EL (cell line): ENCODE results near the gene ARAF.

Experiments
- DNase-seq: peaks from one replicate; pipeline ENCODE4 v3.0.0-alpha.2; 2016

Gene ARAF

DNA sequence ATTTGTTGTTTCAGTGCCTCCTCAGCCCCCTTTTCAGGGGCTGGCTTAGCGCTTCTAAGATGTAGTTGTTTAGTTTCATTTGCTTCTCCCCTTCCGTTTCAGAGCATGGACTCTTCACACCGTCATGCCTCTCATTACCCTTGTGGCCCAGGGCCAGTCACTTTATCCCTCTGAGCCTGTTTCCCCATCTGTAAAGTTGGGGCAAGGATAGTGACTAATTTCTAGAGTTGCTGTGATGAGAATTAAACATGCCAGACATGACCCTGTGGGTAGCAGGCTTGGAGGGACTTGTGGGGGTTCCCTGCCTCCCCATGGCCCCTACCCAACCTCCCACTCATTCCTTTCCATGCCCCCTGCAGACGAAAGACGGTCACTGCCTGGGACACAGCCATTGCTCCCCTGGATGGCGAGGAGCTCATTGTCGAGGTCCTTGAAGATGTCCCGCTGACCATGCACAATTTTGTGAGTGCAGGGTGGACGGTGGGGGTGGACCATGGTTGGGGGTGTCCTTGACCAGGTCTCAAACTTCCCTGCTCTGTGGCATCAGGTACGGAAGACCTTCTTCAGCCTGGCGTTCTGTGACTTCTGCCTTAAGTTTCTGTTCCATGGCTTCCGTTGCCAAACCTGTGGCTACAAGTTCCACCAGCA is 3.6 kb downstream of the ARAF start:
- DNase-seq: no peak

DNA sequence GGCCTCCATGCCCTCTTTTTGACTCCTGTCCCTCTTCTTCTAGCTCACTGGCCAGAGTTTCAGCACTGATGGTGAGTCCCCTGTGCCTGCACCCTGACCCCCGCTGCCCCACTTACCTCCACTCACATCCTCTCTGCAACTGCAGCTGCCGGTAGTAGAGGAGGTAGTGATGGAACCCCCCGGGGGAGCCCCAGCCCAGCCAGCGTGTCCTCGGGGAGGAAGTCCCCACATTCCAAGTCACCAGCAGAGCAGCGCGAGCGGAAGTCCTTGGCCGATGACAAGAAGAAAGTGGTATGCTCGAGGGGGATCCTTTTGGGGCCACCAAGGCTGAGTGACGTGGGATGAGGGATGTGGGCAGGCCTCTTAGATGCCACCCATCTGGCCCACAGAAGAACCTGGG is 5.8 kb downstream of the ARAF start:
- DNase-seq: no peak

DNA sequence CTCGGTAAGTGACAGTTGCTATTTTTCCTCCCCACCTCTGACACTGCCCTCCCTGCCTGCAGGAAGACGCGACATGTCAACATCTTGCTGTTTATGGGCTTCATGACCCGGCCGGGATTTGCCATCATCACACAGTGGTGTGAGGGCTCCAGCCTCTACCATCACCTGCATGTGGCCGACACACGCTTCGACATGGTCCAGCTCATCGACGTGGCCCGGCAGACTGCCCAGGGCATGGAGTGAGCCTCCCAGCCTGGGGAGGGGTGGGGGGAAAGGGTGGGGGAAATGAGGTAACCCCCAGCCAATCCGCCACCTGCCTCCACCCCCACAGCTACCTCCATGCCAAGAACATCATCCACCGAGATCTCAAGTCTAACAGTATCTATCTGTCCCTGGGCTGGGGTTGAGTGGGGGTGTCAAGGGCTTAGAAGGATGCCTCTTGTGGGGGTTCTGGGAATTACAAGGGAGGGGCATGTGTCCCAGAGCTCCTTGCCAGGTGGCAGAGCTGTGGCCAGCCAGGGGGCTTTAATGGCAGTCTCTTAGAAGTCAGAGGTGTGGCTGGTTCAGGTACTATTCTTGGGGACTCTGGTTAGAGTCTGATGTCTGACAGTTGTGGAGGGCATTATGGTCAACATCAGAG is 7.8 kb downstream of the ARAF start:
- DNase-seq: peak; percentile 11

DNA sequence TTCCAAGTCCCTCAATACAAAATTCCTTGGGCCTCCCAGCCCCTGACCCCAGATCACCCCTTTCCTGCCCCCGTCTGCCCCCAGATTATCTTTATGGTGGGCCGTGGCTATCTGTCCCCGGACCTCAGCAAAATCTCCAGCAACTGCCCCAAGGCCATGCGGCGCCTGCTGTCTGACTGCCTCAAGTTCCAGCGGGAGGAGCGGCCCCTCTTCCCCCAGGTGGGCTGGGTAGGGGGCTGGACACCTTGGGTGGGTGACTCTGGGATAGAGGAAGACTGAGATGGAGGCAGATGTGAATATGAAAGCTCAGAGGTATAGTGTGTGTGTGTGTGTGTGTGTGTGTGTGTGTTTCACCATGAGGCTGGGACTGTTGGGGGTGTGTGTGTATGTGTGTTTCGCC is 9.8 kb downstream of the ARAF start:
- DNase-seq: no peak

DNA sequence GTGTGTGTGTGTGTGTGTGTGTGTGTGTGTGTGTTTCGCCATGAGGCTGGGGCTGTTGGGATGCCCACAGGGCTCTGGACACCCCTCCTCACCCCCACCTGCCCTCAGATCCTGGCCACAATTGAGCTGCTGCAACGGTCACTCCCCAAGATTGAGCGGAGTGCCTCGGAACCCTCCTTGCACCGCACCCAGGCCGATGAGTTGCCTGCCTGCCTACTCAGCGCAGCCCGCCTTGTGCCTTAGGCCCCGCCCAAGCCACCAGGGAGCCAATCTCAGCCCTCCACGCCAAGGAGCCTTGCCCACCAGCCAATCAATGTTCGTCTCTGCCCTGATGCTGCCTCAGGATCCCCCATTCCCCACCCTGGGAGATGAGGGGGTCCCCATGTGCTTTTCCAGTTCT is 10.2 kb downstream of the ARAF start:
- DNase-seq: no peak

DNA sequence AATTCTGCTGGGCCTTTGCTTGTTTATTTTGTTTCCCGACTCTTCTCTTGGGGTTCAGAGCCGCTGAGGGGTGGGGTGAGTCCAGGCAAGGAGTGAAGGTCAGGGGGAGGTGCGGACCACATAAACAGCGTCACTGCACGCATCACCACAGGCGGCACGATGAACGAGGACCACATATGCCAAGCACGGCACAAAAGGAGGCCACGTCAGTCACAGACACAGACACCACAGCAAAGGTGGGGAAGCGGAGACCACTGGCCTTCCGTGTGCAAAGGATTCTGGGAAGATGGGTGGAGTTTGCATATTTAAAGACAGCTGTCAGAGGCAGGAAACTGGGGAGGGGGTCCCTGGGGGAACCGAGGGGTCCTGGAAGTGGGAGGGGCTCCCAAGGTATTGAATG is 10.9 kb downstream of the ARAF start:
- no peak for DNase-seq

DNA sequence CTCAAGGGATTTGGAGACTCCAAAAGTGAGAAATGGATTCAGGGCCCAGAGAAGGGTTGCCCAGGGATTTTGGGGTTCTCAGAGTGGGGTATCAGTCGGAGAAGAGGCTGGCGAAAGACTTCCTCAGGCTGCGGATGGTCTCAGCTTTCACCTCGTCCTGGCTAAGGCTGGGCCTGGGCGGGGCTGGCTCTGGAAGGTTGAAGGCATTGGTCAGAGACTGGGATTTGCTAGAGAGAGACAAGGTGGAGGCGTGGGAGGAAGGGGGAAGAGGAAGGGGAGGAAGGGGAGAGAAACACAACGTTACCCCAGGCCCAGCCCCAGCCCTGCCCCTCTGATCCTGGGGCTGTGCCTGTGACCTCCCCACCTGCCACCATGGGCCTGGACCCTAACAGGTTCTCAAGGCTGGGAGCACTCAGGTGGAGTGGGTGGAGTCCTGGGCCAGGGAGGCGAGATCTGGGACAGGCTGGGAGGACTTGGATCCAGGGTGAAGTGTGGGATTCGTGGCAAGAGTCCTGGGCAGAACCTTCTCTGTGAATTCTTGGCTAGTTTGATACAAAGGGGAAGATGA is 11.9 kb downstream of the ARAF start:
- no peak for DNase-seq

DNA sequence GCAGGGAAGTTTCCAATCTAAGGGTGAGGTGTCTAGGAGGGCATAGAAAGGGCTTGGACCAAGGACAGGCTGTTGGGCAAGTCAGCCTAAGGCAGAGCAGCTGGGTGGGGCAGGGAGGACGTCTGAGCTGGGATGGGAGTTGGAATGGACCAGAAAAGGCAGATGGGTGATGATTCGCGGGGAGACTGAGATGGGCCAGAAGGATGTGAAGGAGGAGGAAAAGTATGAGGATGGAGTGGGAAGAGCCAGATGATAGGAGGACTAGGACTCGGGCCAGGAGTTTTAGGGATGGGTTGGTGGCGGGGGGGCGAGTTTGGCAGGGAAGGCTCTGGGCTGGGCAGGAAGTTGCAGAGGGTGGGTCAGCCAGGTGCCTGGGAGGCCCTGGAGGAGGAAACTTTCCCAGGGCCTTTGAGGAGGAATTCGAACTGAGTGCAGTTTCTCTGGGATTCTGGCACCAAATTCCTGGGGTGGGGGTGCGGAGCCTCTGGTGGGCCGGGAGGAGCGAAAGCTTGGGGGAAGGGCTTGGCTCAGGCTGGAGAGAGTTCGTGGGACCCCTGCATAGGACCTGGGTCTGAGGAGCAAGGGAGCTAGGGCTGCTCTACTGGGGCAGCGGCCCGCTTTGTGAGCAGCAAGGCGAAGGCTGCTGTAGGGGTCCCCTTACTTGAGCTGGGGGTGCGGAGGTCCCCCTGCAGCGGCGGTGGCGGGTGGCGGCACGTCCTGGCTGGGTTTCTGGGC is 12.5 kb downstream of the ARAF start:
- peak; percentile 47 for DNase-seq

DNA sequence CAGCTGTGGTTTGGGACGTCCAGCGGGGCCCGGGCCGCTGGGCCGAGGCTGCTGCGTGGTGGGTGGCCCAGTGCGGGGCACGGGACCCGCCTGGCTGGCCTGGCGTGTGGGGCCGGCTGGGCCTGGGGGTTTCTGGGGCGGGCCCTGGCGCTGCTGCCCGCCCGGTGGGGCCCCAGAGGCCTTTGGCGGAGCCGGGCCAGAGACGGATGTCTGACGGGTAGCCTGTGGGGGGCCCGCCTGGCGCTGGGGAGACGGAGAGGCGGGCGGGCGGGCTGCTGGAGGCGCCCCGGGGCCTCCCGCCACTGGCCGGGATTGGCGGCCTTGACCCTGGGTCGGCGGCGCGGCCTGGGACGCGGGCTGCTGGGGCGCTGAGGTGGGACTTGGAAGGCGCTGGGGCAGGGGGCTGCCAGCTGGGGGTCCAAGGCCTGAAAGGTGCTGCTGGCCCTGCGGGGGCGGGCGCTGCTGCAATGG is 13.1 kb downstream of the ARAF start:
- DNase-seq: no peak

DNA sequence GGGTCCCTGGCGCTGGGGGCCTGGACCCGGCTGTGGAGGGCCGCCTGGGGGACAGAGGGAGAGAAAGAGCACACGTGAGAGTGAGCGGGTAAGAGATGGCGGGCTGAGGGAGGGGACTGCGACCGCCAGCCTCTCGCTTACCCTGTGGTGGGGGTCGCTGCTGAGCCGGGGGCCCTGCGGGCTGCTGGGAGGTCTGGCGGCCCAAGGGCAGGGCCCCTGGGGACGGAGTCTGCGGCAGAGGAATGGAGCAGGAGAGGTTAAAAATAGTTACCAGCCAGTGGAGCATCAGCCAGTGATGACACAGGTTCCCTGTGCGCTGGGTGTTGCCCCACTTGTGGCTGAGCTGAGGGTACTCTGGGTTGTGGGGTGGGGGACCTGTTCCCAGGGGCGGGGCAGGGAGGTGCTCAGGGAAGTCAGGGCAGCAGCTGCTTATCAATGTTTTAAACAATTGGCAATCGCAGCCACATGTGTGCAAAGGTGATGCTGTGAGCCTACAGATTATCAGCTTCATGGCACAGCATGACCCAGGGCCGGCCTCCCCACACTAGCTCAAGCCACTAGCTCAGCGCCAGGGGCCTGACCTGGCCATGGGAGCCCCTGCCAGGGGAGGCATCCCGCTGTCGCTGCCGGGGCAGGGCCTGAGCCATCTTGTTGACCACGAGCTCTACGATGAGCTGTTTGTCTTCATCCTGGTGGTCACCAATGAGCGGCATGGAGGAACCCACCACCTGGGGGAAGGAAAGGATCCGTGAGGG is 13.7 kb downstream of the ARAF start:
- DNase-seq: no peak

DNA sequence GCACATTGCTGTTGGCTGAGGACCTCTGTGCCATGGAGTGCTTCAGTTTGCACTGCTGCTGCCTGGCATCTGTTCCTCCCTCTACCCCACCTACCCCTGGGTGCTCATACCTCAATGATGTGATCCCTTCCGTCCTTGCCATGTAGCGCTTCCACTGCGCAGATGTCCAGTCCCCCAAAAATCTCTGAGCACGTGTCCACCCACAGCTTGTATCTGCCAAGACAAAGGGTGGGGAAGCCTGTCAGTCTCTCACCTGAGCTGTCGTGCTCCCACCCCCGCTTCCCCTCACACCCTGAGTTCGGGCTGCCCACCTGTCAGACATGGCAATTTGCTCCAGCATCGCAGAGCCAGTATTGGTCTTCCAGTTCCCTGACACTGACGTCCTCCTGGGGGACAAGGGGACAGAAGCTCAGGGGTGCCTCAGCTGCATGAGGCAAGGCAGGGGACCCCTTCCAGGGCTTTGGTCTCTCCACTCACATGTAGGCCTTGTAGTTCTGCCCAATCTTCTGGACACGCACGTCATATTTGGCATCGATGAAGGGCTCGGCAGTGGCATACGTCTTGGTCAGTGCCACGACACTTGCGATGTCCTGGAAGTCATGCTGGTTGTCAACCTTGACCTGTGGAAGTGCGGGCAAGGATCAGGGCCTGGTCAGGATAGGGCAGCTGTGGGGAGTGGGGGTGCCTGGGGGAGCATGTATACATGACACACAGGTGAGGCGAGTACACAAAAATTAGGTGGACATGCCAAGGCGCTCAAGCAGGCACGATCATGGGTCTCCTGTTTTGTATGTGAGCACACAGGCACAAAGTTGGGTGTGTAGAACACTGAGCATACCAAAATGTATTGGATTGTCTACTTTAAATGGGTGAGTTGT is 15.3 kb downstream of the ARAF start:
- no peak for DNase-seq

DNA sequence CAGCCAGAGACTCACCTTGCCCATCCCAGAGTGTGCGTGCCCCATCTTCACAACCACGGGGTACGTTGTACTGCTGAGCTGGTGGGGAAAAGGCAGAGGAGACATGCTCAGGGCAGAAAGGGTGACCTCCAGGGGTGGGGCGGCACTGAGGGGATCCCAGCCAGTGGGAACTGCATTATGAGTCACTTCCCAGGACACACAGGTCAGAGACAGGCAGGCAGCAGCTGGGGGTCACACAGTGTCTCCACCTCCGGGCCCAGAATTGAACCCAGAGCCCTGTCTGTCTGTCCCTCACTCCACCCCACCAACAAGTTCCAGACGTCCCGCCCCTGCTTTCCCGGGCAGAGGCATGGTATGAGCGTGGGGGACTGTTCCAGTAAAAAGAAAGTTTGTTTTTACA is 16.4 kb downstream of the ARAF start:
- DNase-seq: no peak

DNA sequence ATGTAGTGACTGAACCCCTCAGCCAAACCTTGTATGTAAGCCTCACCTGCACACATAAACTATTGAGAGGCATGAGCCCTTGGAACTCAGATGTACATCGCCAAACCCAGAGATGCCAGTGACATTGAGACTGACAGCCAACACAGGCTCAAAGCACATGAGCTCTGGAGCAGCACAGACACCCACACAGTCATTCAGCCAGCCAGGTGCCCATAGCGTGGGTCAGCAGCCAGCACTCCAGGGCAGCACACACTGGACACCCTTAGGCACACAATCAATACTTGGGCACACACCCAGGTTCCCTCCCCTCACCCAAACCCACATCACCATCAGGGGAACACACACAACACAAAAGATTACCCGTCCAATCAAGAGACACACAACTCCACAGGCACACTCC is 16.9 kb downstream of the ARAF start:
- DNase-seq: no peak

DNA sequence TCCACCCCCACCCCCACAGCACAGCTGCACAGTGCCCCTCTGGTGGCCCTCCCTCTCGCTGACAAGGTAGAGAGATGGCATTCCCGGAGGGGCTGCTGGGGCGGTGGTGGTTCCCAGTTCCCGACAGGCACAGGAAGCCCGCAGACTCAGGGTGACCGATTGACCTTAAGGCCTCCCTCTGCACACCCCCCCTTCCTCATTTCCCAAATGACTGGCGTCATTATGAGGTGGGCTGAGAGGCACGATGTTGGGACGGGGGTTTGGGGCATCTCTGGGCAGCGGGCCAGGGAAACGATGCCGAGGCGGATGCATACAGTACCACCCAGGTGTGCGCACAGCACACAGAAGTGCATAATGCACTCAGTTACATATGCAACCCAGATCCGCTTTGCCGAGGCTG is 17.7 kb downstream of the ARAF start:
- no peak for DNase-seq

DNA sequence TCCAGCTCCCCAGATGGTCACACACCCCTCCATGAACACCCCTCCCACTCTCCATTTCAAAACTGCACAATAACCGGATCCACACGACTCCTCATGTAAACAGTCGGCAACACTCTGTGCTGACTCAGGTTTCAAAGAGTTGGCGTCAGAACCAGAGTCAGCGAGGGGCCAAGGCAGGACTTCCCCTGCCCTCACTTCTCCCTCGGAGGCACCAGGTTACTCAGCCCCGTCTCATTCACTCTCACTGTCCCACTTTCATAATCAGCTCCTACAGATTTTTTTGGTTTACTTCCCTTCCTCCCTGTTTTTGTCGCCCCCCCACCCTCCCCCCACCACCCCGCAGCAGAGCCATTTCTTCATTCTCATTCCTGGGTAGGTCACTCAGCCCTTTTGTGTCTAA is 18.5 kb downstream of the ARAF start:
- peak; percentile 59 for DNase-seq

DNA sequence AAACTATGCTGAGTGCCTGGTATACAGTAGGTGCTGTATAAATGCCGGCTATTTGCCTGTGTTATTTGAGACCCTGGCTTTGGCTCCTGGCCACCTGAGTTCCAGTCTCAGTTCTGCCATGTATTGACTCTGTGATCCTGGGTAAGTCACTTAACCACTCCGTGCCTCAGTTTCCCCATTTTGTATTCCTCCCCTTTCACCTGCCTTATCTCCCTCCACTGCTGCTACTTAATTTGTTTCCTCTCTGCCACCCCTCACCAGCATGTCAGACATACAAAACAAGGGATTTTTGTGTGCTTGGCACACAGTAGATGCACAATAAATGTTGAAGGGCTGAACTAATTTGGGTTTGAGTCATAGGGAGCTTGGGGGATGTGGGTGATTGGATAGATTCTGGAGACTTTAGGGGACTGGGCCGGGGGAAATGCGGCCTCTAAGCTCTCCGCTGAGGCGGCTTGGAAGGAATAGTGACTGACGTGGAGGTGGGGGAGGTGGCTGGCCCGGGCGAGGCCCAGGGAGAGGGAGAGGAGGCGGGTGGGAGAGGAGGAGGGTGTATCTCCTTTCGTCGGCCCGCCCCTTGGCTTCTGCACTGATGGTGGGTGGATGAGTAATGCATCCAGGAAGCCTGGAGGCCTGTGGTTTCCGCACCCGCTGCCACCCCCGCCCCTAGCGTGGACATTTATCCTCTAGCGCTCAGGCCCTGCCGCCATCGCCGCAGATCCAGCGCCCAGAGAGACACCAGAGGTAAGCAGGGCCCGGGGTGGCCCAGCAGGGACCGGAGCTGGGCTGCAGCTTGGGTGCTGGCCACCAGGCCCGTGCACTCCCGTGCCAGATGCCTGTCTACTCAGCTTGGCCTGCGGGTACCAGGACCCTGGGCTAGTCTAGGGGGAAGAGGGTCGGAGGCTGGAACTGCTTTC is 21.0 kb downstream of the ARAF start, which contains the start of gene TIMP1:
Gene TIMP1 (plus strand): TSS at position 706 of the 917 bp plus-strand sequence. CDS start 980 bp downstream, outside the sequence.
- DNase-seq: peak; percentile 92

DNA sequence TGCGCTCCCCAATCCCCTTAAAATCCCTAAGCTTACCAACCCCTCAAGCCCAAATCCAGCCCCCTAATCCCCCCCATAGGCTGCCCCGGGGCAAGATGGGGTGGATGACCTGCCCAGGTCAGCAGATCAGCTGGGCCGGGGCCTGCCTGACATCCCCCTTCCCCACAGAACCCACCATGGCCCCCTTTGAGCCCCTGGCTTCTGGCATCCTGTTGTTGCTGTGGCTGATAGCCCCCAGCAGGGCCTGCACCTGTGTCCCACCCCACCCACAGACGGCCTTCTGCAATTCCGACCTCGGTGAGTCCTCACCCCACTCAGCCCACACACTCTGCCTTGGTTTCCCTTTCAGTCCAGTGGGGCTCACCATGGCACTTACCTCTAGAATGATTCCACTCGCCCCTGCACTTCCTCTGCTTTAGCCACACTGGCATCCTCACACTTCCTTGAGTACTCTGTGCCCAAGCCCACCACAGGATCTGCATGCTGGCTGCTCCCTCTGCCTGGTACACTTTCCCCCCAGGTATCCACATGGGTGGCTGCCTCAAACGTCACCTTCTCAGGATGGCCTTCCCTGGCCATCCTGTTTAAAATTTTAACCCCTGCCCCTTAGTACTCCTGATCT is 22.3 kb downstream of the ARAF start:
- no peak for DNase-seq

DNA sequence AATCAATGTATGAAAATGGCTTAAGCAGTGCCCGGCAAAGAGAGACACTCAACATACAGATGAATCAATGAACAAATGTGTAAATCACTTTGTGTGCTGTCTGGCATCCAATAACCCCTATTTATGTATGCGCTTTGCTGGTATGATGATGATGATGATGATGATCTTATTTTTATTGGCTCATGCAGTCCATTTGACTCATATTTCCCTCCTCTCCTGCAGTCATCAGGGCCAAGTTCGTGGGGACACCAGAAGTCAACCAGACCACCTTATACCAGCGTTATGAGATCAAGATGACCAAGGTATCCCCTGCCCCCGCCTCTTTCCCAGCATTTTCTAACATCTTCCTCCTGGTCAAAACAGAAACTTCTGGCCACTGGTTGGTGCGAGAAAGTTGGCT is 23.7 kb downstream of the ARAF start:
- DNase-seq: no peak

DNA sequence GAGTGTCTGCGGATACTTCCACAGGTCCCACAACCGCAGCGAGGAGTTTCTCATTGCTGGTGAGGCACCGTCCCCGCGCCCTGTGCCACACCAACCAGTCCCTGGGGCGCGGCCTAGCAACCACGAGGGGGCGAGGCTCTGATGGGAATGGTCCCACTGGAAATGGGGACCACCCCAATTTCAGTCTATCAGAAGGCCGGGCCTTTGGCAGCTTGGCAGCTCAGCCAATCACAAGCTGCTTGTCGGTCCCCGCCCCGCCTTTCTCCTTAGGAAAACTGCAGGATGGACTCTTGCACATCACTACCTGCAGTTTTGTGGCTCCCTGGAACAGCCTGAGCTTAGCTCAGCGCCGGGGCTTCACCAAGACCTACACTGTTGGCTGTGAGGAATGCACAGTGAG is 24.3 kb downstream of the ARAF start:
- DNase-seq: no peak

DNA sequence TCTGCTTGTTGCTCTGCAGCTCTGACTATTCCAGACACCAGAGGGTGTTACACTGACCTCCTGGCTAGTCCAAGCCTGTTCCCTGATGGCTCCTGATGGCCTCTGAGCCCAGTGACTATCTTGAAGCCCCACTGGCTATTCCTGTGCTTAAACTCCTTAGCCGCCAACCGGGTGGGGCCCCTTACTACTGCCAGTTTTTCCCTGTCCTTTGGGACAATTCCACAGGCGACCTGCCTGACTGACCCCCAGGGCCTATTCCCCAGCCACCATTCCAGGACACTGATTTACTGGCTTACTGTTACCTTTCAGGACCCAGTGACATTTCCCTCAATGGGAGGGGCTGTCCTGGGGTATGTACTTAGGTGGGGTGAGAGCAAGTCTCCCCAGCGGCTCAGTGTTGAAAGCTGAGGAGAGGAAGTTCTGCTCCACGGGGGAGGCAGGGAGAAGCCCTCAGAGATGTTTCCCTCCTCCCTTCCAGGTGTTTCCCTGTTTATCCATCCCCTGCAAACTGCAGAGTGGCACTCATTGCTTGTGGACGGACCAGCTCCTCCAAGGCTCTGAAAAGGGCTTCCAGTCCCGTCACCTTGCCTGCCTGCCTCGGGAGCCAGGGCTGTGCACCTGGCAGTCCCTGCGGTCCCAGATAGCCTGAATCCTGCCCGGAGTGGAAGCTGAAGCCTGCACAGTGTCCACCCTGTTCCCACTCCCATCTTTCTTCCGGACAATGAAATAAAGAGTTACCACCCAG is 25.2 kb downstream of the ARAF start:
- DNase-seq: no peak
